KG1 (cell line): ENCODE data around the gene ADGRD2.
"Not testable (repeated sequence)": the region's sequence is repeated elsewhere in the genome, so short reads cannot be mapped to it uniquely, and the experiment has no call there.

Experiments
- DNase-seq: peaks from one replicate; lab custom pipeline; 2025; lab: John Stamatoyannopoulos, UW

The ADGRD2 gene, protein sequence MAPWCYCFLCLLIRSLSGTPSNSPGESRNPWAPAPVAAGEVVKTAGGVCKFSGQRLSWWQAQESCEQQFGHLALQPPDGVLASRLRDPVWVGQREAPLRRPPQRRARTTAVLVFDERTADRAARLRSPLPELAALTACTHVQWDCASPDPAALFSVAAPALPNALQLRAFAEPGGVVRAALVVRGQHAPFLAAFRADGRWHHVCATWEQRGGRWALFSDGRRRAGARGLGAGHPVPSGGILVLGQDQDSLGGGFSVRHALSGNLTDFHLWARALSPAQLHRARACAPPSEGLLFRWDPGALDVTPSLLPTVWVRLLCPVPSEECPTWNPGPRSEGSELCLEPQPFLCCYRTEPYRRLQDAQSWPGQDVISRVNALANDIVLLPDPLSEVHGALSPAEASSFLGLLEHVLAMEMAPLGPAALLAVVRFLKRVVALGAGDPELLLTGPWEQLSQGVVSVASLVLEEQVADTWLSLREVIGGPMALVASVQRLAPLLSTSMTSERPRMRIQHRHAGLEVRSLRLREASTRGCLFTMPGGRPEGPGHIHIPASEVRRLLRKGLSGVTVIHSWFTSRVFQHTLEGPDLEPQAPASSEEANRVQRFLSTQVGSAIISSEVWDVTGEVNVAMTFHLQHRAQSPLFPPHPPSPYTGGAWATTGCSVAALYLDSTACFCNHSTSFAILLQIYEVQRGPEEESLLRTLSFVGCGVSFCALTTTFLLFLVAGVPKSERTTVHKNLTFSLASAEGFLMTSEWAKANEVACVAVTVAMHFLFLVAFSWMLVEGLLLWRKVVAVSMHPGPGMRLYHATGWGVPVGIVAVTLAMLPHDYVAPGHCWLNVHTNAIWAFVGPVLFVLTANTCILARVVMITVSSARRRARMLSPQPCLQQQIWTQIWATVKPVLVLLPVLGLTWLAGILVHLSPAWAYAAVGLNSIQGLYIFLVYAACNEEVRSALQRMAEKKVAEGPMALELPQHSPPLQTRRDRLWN

DNA sequence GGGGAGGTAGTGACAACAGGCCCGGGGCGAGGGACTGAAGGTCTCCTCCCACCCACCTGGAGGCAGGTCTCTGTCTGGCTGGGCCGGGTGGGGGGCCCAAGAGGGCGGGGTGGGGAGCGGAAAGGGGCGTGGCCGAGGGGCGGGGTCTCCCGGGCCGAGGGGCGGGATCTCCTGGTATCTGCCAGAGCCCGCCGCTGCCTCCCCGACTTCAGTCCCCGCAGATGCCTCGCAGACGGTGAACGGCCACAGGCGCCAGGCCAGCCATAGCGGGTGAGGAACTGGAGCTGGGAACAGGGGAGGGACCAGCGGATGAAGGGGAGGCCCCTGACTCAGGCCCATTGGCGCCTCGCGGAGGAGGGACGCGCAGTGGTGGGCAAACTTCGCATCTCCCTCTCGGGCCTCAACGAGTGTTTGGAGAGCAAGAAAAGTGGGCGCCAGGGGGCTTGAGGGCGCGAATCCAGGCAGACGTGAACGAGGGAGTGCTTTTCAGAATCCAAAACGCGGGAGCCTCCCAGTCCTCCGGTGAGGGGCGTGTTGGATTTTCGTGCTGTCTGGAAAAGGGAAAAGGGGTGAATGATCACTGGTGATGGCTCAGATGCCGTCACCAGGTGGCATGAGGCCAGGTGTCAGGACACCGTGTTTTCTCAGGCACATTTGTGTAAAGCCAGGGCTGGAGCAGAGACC, at the start of gene ADGRD2:
Gene ADGRD2, plus strand, starts transcription at position 211 of the 684 bp plus-strand sequence. CDS start 1,216 bp downstream, outside the sequence.
- no peak for DNase-seq

DNA sequence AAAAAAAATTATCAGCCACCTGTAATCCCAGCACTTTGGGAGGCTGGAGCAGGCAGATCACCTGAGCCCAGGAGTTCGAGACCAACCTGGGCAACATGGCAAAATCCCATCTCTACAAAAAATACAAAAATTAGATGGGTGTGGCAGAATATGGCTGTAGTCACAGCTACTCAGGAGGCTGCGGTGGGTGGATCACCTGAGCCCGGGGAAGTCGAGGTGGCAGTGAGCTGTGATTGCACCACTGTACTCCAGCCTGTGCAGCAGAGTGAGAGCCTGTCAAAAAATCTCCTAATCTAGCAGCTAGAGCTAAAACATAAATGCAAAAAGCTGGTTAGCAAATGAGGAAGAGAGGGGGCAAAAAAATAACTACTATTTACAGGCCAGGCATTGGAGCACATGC, 47.0 kb upstream of the ADGRD2 start:
- no peak for DNase-seq

DNA sequence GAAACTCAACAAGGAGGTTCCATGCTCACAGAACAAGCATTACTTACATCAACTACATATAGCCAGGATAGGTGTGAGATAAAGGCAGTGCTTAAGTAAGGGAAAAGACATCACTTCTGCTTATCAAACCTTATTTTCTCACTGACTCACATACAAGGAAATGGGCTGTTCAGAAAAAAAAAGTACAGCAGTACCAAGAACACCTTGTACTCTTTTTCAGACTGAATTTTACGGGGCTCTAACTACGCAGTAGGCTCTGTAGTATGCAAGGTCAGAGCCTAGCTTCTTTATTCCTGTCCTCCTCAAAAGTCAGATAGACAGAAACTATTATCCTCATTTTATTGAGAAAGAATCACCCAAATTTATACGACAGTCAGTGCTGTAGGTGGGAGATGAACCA, 40.8 kb upstream of the ADGRD2 start:
- no peak for DNase-seq

DNA sequence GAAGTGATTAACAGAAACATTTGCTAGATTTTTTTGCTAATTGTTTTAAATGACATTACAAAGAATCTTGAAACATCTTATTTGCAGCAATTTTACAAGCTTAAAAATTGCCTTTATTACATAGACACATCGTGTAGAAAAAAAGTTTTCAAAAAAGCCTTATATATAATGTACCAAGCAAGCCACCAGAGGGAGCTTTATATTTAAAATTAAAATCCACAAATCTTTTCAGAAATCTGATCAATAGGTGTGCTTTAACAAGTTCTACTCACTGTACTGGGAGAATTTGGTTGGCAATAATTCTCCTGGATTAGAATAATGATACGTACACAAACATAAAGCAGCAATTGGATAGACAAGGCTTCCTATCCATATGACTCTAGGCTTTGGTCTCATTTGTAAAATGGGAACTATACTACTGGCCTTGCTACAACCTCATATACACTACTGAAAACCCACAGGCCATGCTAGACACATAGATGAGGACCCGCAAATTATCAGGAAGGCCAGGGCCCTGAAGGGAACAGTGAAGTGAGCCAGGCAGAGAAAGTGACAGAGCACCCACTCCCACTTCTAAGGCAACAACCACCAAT, 39.8 kb upstream of the ADGRD2 start:
- DNase-seq = peak; percentile 6

DNA sequence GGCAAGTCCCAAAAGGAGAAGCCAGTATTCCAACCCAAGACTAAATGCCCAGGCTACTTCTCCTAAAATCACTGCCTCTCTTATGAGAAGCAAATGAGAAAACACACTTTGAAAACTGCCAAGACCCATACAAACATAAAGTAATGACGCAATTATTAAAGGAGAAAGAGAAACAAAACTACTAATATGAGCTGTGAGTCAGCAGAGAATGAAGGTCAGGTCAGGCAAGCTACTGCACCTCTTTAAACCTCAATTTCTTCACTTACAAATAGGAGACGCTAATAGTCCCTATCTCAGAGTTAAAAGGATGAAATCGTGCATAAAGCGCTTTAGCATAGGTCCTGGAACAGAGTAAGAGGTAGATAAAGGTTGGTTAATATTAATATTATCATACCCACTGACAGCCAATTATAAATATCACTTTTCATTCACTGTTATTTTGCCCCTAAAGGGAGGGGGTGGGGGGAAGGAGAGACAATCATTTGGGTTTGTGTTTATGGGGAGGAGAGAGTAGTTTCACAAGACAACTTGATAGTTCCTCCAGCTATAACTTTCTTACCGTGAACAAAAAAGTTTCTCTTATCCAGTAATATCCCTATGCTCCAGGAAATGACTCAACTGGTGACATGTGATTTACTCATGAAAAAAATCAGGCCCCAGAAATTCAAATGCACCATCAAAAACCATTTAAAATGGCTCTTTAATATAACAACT, 38.6 kb upstream of the ADGRD2 start:
- DNase-seq = no peak

DNA sequence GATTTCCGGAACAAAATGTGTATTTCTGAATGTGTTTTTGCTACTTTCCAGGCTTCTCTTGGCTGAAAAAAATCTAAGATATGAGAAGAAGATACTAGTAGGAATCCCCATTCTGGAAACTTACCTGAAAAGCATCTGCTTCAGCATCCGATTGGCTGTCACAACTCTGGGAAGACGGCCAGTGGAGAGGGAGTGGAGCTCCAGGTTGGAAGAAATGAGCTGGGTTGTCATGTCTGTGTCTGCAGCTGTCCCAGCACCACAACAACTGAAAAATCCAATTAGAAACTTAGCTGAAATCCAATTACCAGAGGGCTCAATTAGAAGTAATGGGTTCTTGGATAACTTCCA, 38.0 kb upstream of the ADGRD2 start:
- no peak for DNase-seq

DNA sequence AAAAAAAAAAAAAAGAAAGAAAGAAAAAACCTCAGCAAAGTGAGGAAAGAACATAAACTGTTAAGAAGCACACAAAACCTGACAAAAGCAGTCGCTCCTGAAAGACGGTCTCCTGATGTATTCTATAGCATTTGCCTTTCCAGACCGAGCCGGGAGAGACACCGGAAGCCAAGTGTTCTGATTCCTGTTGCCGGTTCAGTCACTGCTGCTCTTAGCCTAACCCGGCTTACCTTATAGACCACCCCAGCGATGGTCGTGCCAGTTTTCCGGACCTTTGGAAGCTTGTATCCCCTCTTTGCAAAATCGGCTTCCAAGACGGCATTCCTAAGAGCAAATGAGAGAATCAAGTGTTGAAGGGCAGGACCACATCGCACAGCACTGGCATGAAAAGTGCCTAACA, 35.6 kb upstream of the ADGRD2 start:
- no peak for DNase-seq

DNA sequence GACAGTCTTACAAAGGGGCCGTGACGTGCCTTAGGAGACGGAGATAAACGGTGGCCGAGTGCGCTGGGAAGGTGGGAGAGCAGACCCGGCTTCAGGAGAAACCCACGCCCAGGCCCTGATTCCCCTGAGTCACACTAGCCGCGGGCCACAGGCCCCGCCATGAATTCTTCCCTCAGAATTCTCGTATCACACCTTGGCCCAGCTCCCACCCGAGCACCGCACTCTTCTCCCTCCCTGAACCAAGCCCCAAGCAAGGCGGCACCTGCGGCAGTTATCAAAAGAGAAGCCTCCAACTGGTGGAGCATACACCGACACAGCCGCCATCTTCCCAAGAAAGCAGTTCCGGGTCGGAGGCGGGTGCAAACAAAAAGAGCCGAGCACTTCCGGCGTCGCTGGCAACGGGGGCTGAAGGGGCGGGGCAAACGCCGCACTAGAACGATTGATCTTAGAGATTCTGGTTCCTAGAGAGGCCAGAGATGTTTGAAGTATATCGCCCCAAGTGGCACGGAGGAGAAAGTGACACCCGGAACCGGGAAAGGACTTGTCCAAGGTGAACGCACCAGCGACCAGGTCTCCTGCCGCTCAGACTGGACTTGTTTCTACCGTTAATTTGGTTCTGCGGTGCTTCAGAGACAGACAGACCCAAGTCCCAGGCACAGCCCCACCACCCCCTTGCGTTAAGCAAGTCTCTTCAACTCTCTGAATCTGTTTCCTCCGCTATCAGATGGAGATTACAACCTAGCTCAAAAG, 35.0 kb upstream of the ADGRD2 start, which contains the start of gene PSMB7:
Gene PSMB7, minus strand, starts transcription at position 341 of the 750 bp plus-strand sequence. Its CDS starts 17 bp downstream, at position 324.
- DNase-seq = peak; percentile 96

DNA sequence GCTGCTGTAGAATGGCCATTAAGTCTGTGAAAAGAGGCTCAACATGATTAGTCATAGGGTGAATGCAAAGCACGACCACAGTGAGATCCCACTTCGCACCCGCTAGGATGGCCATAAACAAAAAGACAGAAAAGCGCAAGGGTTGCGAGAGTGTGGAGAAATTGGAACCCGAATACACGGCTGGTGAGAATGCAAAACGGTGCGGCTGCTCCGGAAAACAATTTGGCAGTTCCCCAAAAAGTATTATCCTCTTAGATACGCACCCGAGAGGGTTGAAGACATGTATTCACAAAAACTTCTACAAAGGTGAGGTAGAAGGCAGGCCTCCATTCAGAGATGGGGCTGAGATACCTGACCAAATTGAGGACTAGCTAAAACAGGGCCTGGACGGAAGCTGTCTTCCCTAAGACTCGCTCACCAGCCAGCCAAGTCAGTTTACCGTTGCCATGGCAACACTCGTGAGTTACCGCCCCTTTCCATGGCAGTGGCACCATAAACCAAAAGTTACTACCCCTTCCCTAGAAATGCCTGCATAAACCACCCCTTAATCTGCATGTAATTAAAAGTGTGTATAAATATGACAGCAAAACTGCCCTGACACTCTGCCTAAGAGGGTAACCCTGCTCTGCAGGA, 34.3 kb upstream of the ADGRD2 start:
- no peak for DNase-seq

DNA sequence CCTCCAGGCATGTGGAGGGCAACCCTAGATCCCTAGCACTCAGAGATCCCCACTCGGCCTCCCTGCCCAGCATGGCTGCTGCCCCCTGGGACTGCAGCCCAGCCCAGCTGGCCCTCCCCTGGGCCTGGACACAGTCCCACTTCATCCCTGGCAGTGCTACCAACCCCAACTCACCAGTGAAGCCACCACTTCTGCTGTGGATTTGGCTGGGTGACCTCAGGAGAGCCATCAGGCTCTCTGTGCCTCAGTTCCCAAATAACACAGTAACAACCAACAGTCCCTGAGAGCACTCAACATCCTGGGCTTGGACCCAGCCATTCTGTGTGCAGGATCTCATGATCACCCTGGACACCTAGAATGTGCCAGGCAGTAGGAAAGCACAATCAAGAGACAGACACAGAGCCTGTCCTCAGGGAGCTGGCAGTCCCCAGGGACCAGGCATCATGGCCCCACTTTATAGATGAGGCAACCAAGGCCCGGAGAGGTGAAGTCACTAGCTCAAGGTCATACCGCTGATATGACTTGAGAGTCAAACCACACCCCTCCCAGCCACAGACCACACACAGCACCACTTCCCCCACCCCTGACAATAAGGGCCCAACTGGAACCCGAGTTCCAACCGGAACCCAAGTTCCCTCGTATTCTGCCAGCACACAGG, 30.3 kb upstream of the ADGRD2 start:
- no peak for DNase-seq

DNA sequence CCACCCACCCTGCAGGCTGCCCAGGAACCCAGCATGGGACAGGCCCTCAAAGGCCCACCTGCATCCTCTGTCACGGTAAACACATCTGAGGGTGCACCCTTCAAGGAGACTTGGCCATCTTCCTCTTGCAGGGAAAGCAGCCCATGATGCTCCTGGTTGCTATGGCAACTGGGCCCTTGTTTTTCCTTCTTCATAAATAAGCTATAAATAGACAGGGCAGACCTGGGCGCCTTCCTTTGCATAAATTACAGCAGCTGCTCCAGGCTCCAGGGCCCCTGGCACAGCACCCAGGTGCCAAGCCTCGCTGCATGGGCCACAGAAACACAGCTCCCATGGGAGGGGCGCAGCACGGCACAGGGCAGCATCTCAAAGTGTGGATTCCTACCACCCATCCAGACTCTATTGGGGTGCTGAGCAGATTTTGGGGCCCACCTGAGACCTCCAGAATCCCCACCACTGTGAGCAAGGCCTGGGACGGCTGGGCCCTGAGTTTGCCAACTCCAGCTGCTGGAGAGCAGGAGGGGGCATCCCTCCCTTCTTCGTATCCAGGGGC, 29.2 kb upstream of the ADGRD2 start:
- no peak for DNase-seq

DNA sequence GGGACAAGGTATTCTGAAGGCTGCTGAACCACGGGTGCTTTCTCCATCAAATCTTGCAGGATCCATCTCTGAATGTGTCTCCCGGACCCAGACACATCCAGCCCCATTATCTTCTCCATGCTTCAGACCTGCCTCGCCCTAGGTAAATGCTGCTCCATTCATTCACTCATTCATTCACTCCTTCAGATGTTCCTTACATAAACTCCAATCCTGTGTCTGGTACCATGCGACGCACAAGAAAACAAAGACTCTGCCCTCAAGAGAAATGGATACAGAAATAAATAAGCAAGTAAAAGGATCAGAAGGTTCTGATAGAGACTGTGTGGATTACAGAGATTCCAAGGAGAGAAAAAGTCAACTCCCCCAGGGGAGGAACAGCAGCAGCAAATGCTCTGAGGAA, 27.1 kb upstream of the ADGRD2 start:
- DNase-seq = no peak

DNA sequence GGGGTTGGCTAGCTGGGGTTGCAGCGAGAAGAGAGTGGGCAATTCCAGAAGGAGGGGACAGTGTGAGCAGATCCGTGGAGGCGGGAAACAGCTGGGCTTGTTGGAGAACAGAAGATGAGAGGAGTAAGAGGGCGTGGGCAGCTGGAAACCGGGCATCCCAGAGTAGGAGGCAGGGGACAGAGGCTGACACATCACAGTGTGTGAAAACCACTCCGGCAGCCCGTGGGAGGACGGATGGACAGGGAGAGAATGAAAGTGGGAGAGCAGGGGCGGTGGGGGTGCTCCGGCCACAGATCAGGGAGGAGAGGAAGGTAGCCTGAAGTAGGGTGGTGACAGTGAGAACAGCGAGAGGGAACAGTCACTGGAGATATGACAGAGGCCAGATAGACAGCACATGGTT, 26.7 kb upstream of the ADGRD2 start:
- DNase-seq = no peak

DNA sequence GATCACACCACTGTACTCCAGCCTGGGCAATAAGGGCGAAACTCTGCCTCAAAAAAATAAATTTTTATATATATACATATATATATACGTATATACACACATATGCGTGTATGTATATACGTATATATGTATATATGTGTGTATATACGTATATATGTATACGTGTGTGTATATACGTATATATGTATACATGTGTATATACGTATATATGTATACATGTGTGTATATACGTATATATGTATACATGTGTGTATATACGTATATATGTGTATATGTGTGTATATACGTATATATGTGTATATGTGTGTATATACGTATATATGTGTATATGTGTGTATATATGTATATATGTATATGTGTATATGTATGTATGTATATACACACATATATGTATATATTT, 24.5 kb upstream of the ADGRD2 start:
- DNase-seq = not testable (repeated sequence)

DNA sequence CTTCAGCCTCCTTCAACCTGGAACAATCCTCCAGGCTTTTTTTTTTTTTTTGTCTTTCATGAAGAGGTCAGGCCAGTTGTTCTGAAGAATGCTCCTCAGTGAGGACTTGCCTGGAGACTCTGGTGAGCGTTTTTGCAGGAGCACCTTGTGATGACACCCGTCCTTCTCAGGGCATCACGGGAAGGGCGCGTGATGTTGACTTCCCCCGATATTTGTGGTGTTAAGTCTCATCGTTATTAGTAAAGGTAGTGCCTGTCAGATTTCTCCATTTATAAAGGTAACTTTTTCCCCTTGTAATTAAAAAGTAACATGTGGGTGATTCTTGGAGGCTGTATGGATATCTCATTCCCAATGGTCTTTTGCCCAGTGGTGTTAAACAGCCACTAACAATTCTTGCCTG, 23.9 kb upstream of the ADGRD2 start:
- DNase-seq = no peak

DNA sequence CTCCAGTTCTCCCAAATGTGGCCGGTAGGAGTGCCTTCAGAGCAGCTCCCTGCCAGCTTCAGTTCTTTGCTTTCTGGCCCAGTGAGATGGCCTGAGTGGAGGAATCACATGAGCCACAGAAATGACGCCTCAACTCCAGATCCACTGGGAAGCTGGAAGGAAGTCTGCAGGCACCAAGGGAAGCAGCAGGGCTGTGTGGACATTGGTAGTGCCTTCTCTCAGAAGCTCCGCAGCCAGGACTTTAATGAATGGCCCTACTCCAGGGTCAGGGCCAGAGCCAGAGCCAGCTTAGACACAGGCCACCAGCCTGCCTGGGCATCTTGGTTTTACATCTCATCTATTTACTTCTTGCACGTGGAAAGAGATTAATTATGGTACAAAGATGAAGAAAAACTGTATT, 23.0 kb upstream of the ADGRD2 start:
- no peak for DNase-seq

DNA sequence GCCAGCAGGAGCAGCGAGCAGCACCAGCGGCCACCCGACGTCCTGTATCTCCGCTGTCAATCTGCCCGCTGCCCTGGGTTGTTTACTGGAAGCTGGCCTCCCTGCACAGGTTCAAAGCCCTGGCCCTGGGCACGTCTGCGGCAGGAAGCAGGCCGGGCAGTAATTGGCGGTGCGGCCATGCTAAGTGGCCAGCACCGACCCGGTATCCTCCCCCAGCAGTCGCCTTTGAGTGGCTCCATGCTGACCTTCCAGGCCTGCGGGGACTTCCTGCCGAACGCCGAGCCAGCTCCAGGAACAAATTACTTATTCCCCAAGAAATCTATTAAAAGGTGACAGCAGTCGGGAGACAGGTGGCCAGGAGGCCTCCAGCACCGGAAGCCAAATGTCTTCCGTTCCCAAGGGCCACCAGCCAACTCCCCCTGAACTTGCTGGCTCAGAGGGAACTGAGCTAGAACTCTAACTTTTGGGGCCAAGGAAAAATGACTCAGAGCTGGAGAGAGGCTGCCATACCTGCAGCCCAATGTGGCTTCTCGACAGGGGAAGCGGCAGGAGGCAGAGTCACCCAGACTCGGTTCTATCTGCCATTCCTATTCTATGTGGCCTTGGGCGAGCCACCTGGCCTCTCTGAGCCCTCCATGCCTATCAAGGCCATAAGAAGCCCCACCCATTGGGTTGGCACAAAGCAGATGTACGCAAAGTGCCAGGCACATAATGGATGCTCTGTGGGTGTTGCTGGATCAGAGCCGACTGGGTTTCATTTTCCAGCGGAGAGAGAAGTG, 21.3 kb upstream of the ADGRD2 start:
- DNase-seq = no peak

DNA sequence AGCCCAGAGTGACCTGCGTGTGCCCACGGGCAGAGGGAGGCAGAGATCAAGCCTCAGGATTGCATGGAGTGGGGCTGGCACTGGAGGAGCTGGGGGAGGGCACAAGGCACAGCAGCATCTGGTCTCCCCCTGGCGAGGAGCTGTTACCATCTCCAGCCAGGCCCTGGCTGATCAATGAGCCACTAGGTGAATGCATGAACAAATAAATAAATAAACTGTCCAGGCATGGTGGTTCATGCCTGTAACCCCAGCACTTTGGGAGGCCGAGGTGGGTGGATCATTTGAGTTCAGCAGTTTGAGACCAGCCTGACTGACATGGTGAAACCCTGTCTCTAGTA, 20.8 kb upstream of the ADGRD2 start:
- DNase-seq = no peak

DNA sequence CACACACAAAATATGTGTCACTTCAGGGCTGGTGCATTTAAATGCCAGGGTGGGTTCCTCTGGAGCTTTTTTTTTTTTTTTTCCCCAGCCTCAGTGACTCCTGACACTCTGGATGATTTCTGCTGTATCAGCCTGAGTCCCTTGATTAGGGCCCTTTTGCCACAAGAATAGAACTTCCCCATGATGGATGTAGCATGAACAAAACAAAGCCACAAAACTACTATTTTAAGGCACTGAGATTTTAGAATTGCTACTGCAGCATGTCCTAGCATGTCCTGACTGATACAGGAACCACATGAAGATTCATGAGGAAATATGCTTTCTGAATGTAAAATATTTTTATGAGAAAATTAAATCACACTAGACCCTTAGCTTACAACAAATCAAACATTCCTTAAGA, 13.9 kb upstream of the ADGRD2 start:
- no peak for DNase-seq
